Mammary epithelial cell (primary cell): ENCODE results near the gene SCCPDH.
"Not testable (repeated sequence)": the region's sequence is repeated elsewhere in the genome, so short reads cannot be mapped to it uniquely, and the experiment has no call there.

Experiments
- EZH2 ChIP-seq: IDR thresholded peaks from 2 replicates; pipeline ENCODE4 v1.6.1; 2012; ENCODE audit warnings: low read length, inconsistent platforms, borderline replicate concordance
- TF ChIP-seq, protein P1 (sequence below), 2 donors: IDR thresholded peaks in 1 of 2; conservative IDR thresholded peaks in 1 of 2; 2 replicates each; pipeline ENCODE4 v1.5.1; 2011 to 2012; ENCODE audit warnings: inconsistent platforms in 2 of 2, low read length in 2 of 2, mild to moderate bottlenecking in 2 of 2, control low read depth in 1 of 2, low read depth in 1 of 2; ENCODE audit not compliant: insufficient read depth in 1 of 2; ENCODE audit errors: extremely low read depth in 1 of 2

- TF ChIP-seq, protein P1, sequence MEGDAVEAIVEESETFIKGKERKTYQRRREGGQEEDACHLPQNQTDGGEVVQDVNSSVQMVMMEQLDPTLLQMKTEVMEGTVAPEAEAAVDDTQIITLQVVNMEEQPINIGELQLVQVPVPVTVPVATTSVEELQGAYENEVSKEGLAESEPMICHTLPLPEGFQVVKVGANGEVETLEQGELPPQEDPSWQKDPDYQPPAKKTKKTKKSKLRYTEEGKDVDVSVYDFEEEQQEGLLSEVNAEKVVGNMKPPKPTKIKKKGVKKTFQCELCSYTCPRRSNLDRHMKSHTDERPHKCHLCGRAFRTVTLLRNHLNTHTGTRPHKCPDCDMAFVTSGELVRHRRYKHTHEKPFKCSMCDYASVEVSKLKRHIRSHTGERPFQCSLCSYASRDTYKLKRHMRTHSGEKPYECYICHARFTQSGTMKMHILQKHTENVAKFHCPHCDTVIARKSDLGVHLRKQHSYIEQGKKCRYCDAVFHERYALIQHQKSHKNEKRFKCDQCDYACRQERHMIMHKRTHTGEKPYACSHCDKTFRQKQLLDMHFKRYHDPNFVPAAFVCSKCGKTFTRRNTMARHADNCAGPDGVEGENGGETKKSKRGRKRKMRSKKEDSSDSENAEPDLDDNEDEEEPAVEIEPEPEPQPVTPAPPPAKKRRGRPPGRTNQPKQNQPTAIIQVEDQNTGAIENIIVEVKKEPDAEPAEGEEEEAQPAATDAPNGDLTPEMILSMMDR (conservative IDR thresholded peaks at IDR 0.05 in 1 of 2, IDR thresholded peaks at IDR 0.05 in 1 of 2; ENCODE audit: extremely low read depth in 1 of 2, insufficient read depth in 1 of 2, low read depth in 1 of 2, low read length in 2 of 2) = not testable (repeated sequence)
- TF ChIP-seq EZH2 = not testable (repeated sequence)
Observed at GRCh38 chr1:246813325-246813724, 89.1 kb downstream of the SCCPDH start.
